H1 (cell line): ENCODE measurements around the gene MREG. TPM values are rescaled to one million over a fixed set of nuclear protein-coding genes. Genes with fewer than 3 reads are reported as not detected.
"Not testable (repeated sequence)": the region's sequence is repeated elsewhere in the genome, so short reads cannot be mapped to it uniquely, and the experiment has no call there.

Experiments used
- CTCF ChIA-PET: fragments of 300-600 bp; sonication (Branson Sonifier 250); formaldehyde crosslinking; loops from one replicate; lab custom pipeline; 2021; ENCODE audit not compliant: partially characterized antibody; lab: Charles Lee
- POLR2A ChIA-PET: fragments of 300-600 bp; sonication (Branson Sonifier 250); formaldehyde crosslinking; loops from one replicate; lab custom pipeline; 2021; ENCODE audit warnings: inconsistent platforms; ENCODE audit not compliant: partially characterized antibody; lab: Charles Lee
- DNase-seq, 2 experiments: peaks; one replicate each; pipeline versions ENCODE4 v3.0.0 to v3.0.0-alpha.2; 2010 to 2022; ENCODE audit warnings: low spot score in 2 of 2, low read depth in 1 of 2, mixed read lengths in 1 of 2
- FAIRE-seq: peaks from 2 replicates; lab custom pipeline; 2011; peaks lifted over from hg19 to GRCh38; lab: Jason Lieb, UNC
- H2AFZ ChIP-seq: 2 replicates; pipeline ENCODE4 v1.8.1; 2012; ENCODE audit warnings: low read length, inconsistent platforms
- H2AK5ac ChIP-seq: 2 replicates; pipeline ENCODE4 v1.6.1; 2013; ENCODE audit warnings: low read depth, low read length
- H2BK120ac ChIP-seq: replicated peaks from 2 replicates; pipeline ENCODE3; 2013; ENCODE audit warnings: low read depth, low read length, inconsistent platforms
- H2BK12ac ChIP-seq: 2 replicates; pipeline ENCODE4 v1.6.1; 2013; ENCODE audit warnings: low read depth, low read length
- H2BK15ac ChIP-seq: 2 replicates; pipeline ENCODE4 v1.6.1; 2013; ENCODE audit warnings: low read length
- H2BK20ac ChIP-seq: 2 replicates; pipeline ENCODE4 v1.6.1; 2013; ENCODE audit warnings: low read length
- H2BK5ac ChIP-seq: 2 replicates; pipeline ENCODE4 v1.6.1; 2013; ENCODE audit warnings: low read depth, low read length
- H3K14ac ChIP-seq: 2 replicates; pipeline ENCODE4 v1.6.1; 2013; ENCODE audit warnings: inconsistent platforms; ENCODE audit not compliant: insufficient read length
- H3K18ac ChIP-seq: 2 replicates; pipeline ENCODE4 v1.6.1; 2013; ENCODE audit warnings: low read length; ENCODE audit errors: extremely low read depth
- H3K23ac ChIP-seq: 2 replicates; pipeline ENCODE4 v1.6.1; 2013; ENCODE audit warnings: inconsistent platforms; ENCODE audit not compliant: insufficient read length
- H3K23me2 ChIP-seq: 2 replicates; pipeline ENCODE4 v1.6.1; 2013; ENCODE audit warnings: low read depth, low read length
- H3K27ac ChIP-seq: 2 replicates; pipeline ENCODE4 v1.6.1; 2011; ENCODE audit warnings: low read depth, low read length, inconsistent platforms
- H3K27me3 ChIP-seq, 4 experiments: replicated peaks in 1 of 4; 1 replicate in 1 of 4; 2 replicates in 3 of 4; pipeline versions ENCODE4 v1.6.1 to v1.8.1; 2011 to 2013; ENCODE audit warnings: low read length in 3 of 4, mild to moderate bottlenecking in 3 of 4, inconsistent platforms in 2 of 4, mixed read lengths in 2 of 4, moderate library complexity in 1 of 4; ENCODE audit not compliant: control insufficient read depth in 3 of 4, insufficient read depth in 3 of 4; ENCODE audit errors: extremely low read depth in 1 of 4
- H3K36me3 ChIP-seq, 4 experiments: 2 replicates each; pipeline versions ENCODE4 v1.6.1 to v1.8.1; 2011 to 2013; ENCODE audit warnings: mild to moderate bottlenecking in 4 of 4, low read length in 3 of 4, moderate library complexity in 2 of 4, control low read depth in 1 of 4, inconsistent platforms in 1 of 4; ENCODE audit not compliant: insufficient read depth in 4 of 4, control insufficient read depth in 2 of 4
- H3K4ac ChIP-seq: replicated peaks from 2 replicates; pipeline ENCODE3; 2013; ENCODE audit warnings: low read length, low read depth, mixed read lengths, inconsistent platforms; ENCODE audit not compliant: insufficient read length
- H3K4me1 ChIP-seq, 4 experiments: replicated peaks in 1 of 4; 1 replicate in 1 of 4; 2 replicates in 3 of 4; pipeline versions ENCODE4 v1.6.1 to v1.8.1; 2011 to 2013; ENCODE audit warnings: low read length in 3 of 4, inconsistent platforms in 2 of 4, mixed read lengths in 1 of 4; ENCODE audit not compliant: insufficient read depth in 4 of 4, control insufficient read depth in 3 of 4
- H3K4me2 ChIP-seq, 2 experiments: 2 replicates each; pipeline versions ENCODE4 v1.6.1 to v1.8.1; 2011 to 2013; ENCODE audit warnings: low read depth in 2 of 2, low read length in 2 of 2, control low read depth in 1 of 2, inconsistent platforms in 1 of 2, mild to moderate bottlenecking in 1 of 2; ENCODE audit not compliant: insufficient read depth in 1 of 2
- H3K4me3 ChIP-seq, 4 experiments: fragments of 200-600, 300-600 bp in 1 of 4; sonication (generic), shearing (Covaris generic), sonication (Bioruptor Twin) in 1 of 4; 2 replicates each; pipeline versions ENCODE4 v1.5.1 to v1.8.1; 2011 to 2016; ENCODE audit warnings: low read length in 4 of 4, low read depth in 3 of 4, control low read depth in 2 of 4, inconsistent platforms in 2 of 4, mild to moderate bottlenecking in 2 of 4, mixed read lengths in 1 of 4, moderate library complexity in 1 of 4; ENCODE audit not compliant: insufficient read depth in 2 of 4; ENCODE audit errors: extremely low read depth in 1 of 4
- H3K56ac ChIP-seq: replicated peaks from 2 replicates; pipeline ENCODE3; 2013; ENCODE audit warnings: low read depth, mild to moderate bottlenecking, mixed read lengths, low read length, inconsistent platforms; ENCODE audit not compliant: insufficient read length
- H3K79me1 ChIP-seq: 2 replicates; pipeline ENCODE4 v1.6.1; 2013; ENCODE audit warnings: low read depth, low read length, control low read depth
- H3K79me2 ChIP-seq, 2 experiments: 2 replicates each; pipeline versions ENCODE4 v1.6.1 to v1.8.1; 2012 to 2013; ENCODE audit warnings: low read length in 2 of 2, mild to moderate bottlenecking in 2 of 2, inconsistent platforms in 1 of 2; ENCODE audit not compliant: insufficient read depth in 2 of 2, control insufficient read depth in 1 of 2
- H3K9ac ChIP-seq, 4 experiments: replicated peaks in 1 of 4; 1 replicate in 1 of 4; 2 replicates in 3 of 4; pipeline versions ENCODE4 v1.6.1 to v1.8.1; 2011 to 2013; ENCODE audit warnings: low read depth in 3 of 4, low read length in 3 of 4, control low read depth in 2 of 4, mild to moderate bottlenecking in 2 of 4, moderate library complexity in 2 of 4, inconsistent platforms in 1 of 4; ENCODE audit errors: extremely low read depth in 1 of 4
- H3K9me3 ChIP-seq, 2 experiments: 2 replicates each; pipeline versions ENCODE4 v1.6.1 to v1.8.1; 2012 to 2013; ENCODE audit warnings: mild to moderate bottlenecking in 2 of 2, moderate library complexity in 2 of 2, control low read depth in 1 of 2, inconsistent platforms in 1 of 2, low read depth in 1 of 2, low read length in 1 of 2, mixed read lengths in 1 of 2; ENCODE audit not compliant: insufficient read depth in 2 of 2
- H4K20me1 ChIP-seq, 2 experiments: replicated peaks in 1 of 2; 2 replicates each; pipeline versions ENCODE3 to v1.8.1; 2011 to 2013; ENCODE audit warnings: inconsistent platforms in 2 of 2, low read length in 2 of 2, mild to moderate bottlenecking in 1 of 2; ENCODE audit not compliant: insufficient read depth in 2 of 2, control insufficient read depth in 1 of 2
- H4K5ac ChIP-seq: 2 replicates; pipeline ENCODE4 v1.6.1; 2013; ENCODE audit warnings: low read length, low read depth, mixed read lengths, inconsistent platforms; ENCODE audit not compliant: insufficient read length
- H4K8ac ChIP-seq: 2 replicates; pipeline ENCODE4 v1.8.0; 2013; ENCODE audit warnings: mild to moderate bottlenecking, moderate library complexity, low read length, inconsistent platforms; ENCODE audit not compliant: insufficient read depth; ENCODE audit errors: extremely low read depth
- H4K91ac ChIP-seq: replicated peaks from 2 replicates; pipeline ENCODE3; 2013; ENCODE audit warnings: low read length, mixed read lengths, inconsistent platforms; ENCODE audit not compliant: insufficient read length
- WGBS, 2 experiments: shearing (Covaris generic) in 1 of 2; methylation state at CpG; one replicate each; pipeline versions ENCODE4 v1.1.6 to v1.1.7; 2013 to 2015; ENCODE audit warnings: low lambda C conversion rate in 2 of 2, mixed read lengths in 2 of 2, inconsistent platforms in 1 of 2, low coverage in 1 of 2, missing lambda C conversion rate in 1 of 2; ENCODE audit not compliant: insufficient replicate concordance in 2 of 2, insufficient coverage in 1 of 2, insufficient read length in 1 of 2; ENCODE audit errors: extremely low coverage in 1 of 2, missing lambda C conversion rate in 1 of 2; 5-methylcytosine and 5-hydroxymethylcytosine counted together
- polyA plus RNA-seq, 7 experiments: library from polyadenylated mRNA; depleted of rRNA in 3 of 7; stranded (reverse) in 5 of 7; unstranded in 2 of 7; fragments of >200 nt in 5 of 7; fragments of 200-250 nt in 2 of 7; gene quantifications; 1 replicate in 5 of 7; 2 replicates in 1 of 7; 4 replicates in 1 of 7; pipeline versions ENCODE4 v1.2.1 to v1.2.3, GENCODE V29; 2011 to 2013; ENCODE audit warnings: missing spikeins in 2 of 7, mixed read lengths in 2 of 7
- total RNA-seq: library from RNA; stranded (reverse); fragmentation: NEBNext Ultra II Directional; extraction: Animal tissue kit (Norgen Biotek cat#: 25700); gene quantifications from 2 replicates; pipeline ENCODE4 v1.2.1, GENCODE V29; 2021

The MREG gene
- total and polyA plus RNA-seq, 2 of the 8 experiments (the other 6 are each of a cell fraction or from before 2014, with no cell fraction given) = 7.5 to 31.9 TPM

- FAIRE-seq, H3K27me3 ChIP-seq, H3K4ac ChIP-seq, H3K14ac ChIP-seq, H2BK12ac ChIP-seq, DNase-seq, H3K23me2 ChIP-seq, H2BK15ac ChIP-seq, H3K56ac ChIP-seq, POLR2A ChIA-PET, H4K20me1 ChIP-seq, H3K18ac ChIP-seq, H2BK120ac ChIP-seq, H3K79me1 ChIP-seq, H2BK20ac ChIP-seq, H2AFZ ChIP-seq, H3K27ac ChIP-seq, H3K4me2 ChIP-seq, H3K4me1 ChIP-seq, H3K36me3 ChIP-seq, H4K91ac ChIP-seq, H3K9ac ChIP-seq, H4K5ac ChIP-seq, CTCF ChIA-PET, H4K8ac ChIP-seq, H2AK5ac ChIP-seq, H3K4me3 ChIP-seq, H3K79me2 ChIP-seq, H3K23ac ChIP-seq, H2BK5ac ChIP-seq, H3K9me3 ChIP-seq: not testable (repeated sequence)
- 84% methylated on average over 6 of the region's 6 CpGs; no CpG with 5 or more reads in 1 of the 2 experiments for WGBS, 2 experiments
These were observed 86.4 kb downstream of the MREG start for GRCh38 chr2:215926992-215927391.
